Measurements from ENCODE around the gene TMEM53. TPM values are rescaled to one million over a fixed set of nuclear protein-coding genes. Genes with fewer than 3 reads are reported as not detected.

Gene TMEM53
- total RNA-seq, 1 experiment from 2014 or later: 8.2 TPM

DNA sequence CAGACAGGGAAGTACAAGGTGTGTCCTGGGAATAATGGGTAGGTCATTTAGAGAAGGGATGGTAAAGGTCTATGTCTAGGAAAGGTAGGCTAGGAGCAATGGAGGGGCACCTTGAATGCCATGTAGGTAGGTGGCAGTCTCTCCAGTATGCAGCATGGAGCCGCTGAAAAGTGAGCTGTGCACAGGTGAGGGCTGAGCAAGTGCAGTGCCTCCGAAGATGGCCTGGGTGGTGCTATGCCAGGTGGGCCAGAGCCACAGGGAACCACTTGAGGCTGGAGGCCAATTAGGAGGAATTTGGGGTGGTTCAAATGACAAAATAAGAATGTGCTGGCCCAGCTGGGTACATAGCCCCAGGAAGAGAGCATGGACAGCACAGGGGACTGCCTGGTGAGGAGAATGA lies 31.7 kb upstream of the TMEM53 start (continued):
- TF ChIP-seq, protein P1, sequence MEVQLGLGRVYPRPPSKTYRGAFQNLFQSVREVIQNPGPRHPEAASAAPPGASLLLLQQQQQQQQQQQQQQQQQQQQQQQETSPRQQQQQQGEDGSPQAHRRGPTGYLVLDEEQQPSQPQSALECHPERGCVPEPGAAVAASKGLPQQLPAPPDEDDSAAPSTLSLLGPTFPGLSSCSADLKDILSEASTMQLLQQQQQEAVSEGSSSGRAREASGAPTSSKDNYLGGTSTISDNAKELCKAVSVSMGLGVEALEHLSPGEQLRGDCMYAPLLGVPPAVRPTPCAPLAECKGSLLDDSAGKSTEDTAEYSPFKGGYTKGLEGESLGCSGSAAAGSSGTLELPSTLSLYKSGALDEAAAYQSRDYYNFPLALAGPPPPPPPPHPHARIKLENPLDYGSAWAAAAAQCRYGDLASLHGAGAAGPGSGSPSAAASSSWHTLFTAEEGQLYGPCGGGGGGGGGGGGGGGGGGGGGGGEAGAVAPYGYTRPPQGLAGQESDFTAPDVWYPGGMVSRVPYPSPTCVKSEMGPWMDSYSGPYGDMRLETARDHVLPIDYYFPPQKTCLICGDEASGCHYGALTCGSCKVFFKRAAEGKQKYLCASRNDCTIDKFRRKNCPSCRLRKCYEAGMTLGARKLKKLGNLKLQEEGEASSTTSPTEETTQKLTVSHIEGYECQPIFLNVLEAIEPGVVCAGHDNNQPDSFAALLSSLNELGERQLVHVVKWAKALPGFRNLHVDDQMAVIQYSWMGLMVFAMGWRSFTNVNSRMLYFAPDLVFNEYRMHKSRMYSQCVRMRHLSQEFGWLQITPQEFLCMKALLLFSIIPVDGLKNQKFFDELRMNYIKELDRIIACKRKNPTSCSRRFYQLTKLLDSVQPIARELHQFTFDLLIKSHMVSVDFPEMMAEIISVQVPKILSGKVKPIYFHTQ (CRISPR knock-in tag; IDR thresholded peaks at IDR 0.05): no peak
- TF ChIP-seq, protein P2, sequence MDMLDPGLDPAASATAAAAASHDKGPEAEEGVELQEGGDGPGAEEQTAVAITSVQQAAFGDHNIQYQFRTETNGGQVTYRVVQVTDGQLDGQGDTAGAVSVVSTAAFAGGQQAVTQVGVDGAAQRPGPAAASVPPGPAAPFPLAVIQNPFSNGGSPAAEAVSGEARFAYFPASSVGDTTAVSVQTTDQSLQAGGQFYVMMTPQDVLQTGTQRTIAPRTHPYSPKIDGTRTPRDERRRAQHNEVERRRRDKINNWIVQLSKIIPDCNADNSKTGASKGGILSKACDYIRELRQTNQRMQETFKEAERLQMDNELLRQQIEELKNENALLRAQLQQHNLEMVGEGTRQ (CRISPR knock-in tag; IDR thresholded peaks at IDR 0.05): no peak
- TF ChIP-seq GTF2I (CRISPR knock-in tag; conservative IDR thresholded peaks at IDR 0.05) (no peak), MYBL2 (CRISPR knock-in tag; IDR thresholded peaks at IDR 0.05) (no peak), NR2C2 (CRISPR knock-in tag; IDR thresholded peaks at IDR 0.05) (no peak), KAT7 (CRISPR knock-in tag; IDR thresholded peaks at IDR 0.05; ENCODE audit: borderline replicate concordance) (no peak), ZNF423 (CRISPR knock-in tag; IDR thresholded peaks at IDR 0.05) (no peak; the same call in 1 of the 2 replicates)
- TF ChIP-seq, protein P3, sequence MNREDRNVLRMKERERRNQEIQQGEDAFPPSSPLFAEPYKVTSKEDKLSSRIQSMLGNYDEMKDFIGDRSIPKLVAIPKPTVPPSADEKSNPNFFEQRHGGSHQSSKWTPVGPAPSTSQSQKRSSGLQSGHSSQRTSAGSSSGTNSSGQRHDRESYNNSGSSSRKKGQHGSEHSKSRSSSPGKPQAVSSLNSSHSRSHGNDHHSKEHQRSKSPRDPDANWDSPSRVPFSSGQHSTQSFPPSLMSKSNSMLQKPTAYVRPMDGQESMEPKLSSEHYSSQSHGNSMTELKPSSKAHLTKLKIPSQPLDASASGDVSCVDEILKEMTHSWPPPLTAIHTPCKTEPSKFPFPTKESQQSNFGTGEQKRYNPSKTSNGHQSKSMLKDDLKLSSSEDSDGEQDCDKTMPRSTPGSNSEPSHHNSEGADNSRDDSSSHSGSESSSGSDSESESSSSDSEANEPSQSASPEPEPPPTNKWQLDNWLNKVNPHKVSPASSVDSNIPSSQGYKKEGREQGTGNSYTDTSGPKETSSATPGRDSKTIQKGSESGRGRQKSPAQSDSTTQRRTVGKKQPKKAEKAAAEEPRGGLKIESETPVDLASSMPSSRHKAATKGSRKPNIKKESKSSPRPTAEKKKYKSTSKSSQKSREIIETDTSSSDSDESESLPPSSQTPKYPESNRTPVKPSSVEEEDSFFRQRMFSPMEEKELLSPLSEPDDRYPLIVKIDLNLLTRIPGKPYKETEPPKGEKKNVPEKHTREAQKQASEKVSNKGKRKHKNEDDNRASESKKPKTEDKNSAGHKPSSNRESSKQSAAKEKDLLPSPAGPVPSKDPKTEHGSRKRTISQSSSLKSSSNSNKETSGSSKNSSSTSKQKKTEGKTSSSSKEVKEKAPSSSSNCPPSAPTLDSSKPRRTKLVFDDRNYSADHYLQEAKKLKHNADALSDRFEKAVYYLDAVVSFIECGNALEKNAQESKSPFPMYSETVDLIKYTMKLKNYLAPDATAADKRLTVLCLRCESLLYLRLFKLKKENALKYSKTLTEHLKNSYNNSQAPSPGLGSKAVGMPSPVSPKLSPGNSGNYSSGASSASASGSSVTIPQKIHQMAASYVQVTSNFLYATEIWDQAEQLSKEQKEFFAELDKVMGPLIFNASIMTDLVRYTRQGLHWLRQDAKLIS (CRISPR knock-in tag; IDR thresholded peaks at IDR 0.05; ENCODE audit: borderline replicate concordance): no peak

DNA sequence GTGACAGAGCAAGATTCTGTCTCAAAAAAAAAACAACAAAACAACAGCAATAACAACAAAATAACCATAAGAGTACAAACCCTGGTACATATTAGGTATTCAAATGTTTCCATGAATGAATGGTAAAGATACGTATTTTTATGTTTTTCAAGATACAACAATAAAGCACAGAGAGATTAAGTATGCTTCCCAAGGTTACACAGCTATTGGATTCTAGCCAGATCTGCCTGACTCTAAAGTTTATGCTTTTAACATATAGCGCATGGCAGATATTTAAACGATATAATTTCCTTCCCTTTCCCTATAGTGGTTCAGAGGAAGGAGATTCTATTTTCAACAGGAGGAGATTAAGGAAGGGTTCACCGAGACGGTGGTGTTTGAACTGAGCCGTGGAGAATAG lies 31.2 kb upstream of the TMEM53 start:
- no peak overlapping the region for H3K4me3 Mint-ChIP-seq
- ChIA-PET POLR2A (no interaction called here), CTCF (interaction anchor here (0.9 to 1.8 kb wide), 4 partner anchors 9 to 50 kb away, joined by 3 to 6 read pairs (median 4); no protein-coding TSS in a partner anchor)
- H3K4me1 Mint-ChIP-seq: peaks cover 21% of the 10 kb centered on the region
- no peaks in the 10 kb centered on the region for H3K36me3 Mint-ChIP-seq
- no peak for DNase-seq (ENCODE audit: low spot score)
- H3K27me3 Mint-ChIP-seq (ENCODE audit: low read depth): peaks cover 3% of the 10 kb centered on the region; the same call in 1 of the 2 replicates
- H3K9me3 Mint-ChIP-seq: peaks cover 11% of the 10 kb centered on the region
- no peak for ATAC-seq
- H3K27ac Mint-ChIP-seq: 0 out of 2 replicates have a peak overlapping the region, but pooled peaks have one; percentile 16
- TF ChIP-seq, protein P4, sequence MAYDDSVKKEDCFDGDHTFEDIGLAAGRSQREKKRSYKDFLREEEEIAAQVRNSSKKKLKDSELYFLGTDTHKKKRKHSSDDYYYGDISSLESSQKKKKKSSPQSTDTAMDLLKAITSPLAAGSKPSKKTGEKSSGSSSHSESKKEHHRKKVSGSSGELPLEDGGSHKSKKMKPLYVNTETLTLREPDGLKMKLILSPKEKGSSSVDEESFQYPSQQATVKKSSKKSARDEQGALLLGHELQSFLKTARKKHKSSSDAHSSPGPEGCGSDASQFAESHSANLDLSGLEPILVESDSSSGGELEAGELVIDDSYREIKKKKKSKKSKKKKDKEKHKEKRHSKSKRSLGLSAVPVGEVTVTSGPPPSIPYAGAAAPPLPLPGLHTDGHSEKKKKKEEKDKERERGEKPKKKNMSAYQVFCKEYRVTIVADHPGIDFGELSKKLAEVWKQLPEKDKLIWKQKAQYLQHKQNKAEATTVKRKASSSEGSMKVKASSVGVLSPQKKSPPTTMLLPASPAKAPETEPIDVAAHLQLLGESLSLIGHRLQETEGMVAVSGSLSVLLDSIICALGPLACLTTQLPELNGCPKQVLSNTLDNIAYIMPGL (CRISPR knock-in tag; IDR thresholded peaks at IDR 0.05): no peak
- TF ChIP-seq, protein P1 (CRISPR knock-in tag; IDR thresholded peaks at IDR 0.05): no peak
- no peak for TF ChIP-seq NFE2L1 (CRISPR knock-in tag; IDR thresholded peaks at IDR 0.05)
- TF ChIP-seq, protein P5, sequence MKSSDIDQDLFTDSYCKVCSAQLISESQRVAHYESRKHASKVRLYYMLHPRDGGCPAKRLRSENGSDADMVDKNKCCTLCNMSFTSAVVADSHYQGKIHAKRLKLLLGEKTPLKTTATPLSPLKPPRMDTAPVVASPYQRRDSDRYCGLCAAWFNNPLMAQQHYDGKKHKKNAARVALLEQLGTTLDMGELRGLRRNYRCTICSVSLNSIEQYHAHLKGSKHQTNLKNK (CRISPR knock-in tag; IDR thresholded peaks at IDR 0.05): no peak
- TF ChIP-seq GTF2I (CRISPR knock-in tag; conservative IDR thresholded peaks at IDR 0.05): no peak
- TF ChIP-seq, protein P6, sequence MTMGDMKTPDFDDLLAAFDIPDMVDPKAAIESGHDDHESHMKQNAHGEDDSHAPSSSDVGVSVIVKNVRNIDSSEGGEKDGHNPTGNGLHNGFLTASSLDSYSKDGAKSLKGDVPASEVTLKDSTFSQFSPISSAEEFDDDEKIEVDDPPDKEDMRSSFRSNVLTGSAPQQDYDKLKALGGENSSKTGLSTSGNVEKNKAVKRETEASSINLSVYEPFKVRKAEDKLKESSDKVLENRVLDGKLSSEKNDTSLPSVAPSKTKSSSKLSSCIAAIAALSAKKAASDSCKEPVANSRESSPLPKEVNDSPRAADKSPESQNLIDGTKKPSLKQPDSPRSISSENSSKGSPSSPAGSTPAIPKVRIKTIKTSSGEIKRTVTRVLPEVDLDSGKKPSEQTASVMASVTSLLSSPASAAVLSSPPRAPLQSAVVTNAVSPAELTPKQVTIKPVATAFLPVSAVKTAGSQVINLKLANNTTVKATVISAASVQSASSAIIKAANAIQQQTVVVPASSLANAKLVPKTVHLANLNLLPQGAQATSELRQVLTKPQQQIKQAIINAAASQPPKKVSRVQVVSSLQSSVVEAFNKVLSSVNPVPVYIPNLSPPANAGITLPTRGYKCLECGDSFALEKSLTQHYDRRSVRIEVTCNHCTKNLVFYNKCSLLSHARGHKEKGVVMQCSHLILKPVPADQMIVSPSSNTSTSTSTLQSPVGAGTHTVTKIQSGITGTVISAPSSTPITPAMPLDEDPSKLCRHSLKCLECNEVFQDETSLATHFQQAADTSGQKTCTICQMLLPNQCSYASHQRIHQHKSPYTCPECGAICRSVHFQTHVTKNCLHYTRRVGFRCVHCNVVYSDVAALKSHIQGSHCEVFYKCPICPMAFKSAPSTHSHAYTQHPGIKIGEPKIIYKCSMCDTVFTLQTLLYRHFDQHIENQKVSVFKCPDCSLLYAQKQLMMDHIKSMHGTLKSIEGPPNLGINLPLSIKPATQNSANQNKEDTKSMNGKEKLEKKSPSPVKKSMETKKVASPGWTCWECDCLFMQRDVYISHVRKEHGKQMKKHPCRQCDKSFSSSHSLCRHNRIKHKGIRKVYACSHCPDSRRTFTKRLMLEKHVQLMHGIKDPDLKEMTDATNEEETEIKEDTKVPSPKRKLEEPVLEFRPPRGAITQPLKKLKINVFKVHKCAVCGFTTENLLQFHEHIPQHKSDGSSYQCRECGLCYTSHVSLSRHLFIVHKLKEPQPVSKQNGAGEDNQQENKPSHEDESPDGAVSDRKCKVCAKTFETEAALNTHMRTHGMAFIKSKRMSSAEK (CRISPR knock-in tag; IDR thresholded peaks at IDR 0.05; ENCODE audit: borderline replicate concordance): no peak
- no peak for TF ChIP-seq ZNF317 (CRISPR knock-in tag; IDR thresholded peaks at IDR 0.05; ENCODE audit: borderline replicate concordance, low read depth)
- TF ChIP-seq, protein P7, sequence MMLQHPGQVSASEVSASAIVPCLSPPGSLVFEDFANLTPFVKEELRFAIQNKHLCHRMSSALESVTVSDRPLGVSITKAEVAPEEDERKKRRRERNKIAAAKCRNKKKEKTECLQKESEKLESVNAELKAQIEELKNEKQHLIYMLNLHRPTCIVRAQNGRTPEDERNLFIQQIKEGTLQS (CRISPR knock-in tag; conservative IDR thresholded peaks at IDR 0.05): no peak
